ENCODE data around the gene CYP2R1. TPM values are rescaled to one million over a fixed set of nuclear protein-coding genes. Genes with fewer than 3 reads are reported as not detected.
A peak's percentile ranks its signal among the peaks of the same experiment; 100 is the strongest.

The CYP2R1 gene
- total RNA-seq, 1 experiment from 2014 or later: 18.3 TPM

GRCh38 chr11:14898906-14899305 lies 6.9 kb upstream of the CYP2R1 start:
- RAD21 ChIA-PET (ENCODE audit: low non-redundant PET in 1 of 2, low total read pairs in 2 of 2, uncharacterized antibody in 2 of 2, unreplicated experiment in 2 of 2): no interaction called here
- Histone ChIP-seq H2AFZ (ENCODE audit: low read depth, low read length, poor library complexity, severe bottlenecking) (peak overlapping the region; percentile 29), H3K79me2 (ENCODE audit: insufficient read depth, low read length) (no peaks in the 10 kb centered on the region), H3K4me1 (ENCODE audit: control insufficient read depth in 1 of 2, insufficient read depth in 2 of 2, low read length in 2 of 2) (peaks cover 0 to 6% of the 10 kb centered on the region in 2 experiments; a peak in 2 of 4 replicates), H3K27ac (ENCODE audit: low read depth, low read length) (no peak overlapping the region), H3K27me3 (ENCODE audit: insufficient read depth, low read length) (no peaks in the 10 kb centered on the region), H3K9me3 (ENCODE audit: control insufficient read depth in 1 of 2, insufficient read depth in 1 of 2, low read depth in 1 of 2, low read length in 2 of 2) (no peaks in the 10 kb centered on the region), H3K4me3 (replicated peaks in 1 of 2; ENCODE audit: low read depth in 1 of 2, low read length in 2 of 2) (no peak overlapping the region), H3K36me3 (ENCODE audit: control insufficient read depth in 1 of 2, insufficient read depth in 2 of 2, low read length in 2 of 2) (no peaks in the 10 kb centered on the region), H4K20me1 (ENCODE audit: insufficient read depth) (no peaks in the 10 kb centered on the region), H3K9me2 (ENCODE audit: insufficient read depth) (no peaks in the 10 kb centered on the region), H3K4me2 (ENCODE audit: low read length) (no peak overlapping the region), H3K9ac (ENCODE audit: low read length) (no peak overlapping the region)
- intact Hi-C loops (cut with micrococcal nuclease): loop anchor here (10.0 kb wide), 1 partner anchor 254 kb away; the partner anchor contains the start of gene PDE3B
- DNase-seq (ENCODE audit: low read depth, low spot score) (no peak), ATAC-seq (no peak)
- CTCF ChIA-PET: interaction anchor here (1.7 kb wide), 1 partner anchor 10 kb away, joined by 11 read pairs; no protein-coding TSS in a partner anchor
- no peak for TF ChIP-seq CBX3 (IDR thresholded peaks at IDR 0.05; ENCODE audit: low read depth)
- no TSS peak for BruUV-seq (replicated peaks)
- POLR2A ChIA-PET: no interaction called here

GRCh38 chr11:14898355-14898754 lies 6.3 kb upstream of the CYP2R1 start:
- no peaks in the 10 kb centered on the region for H3K9me2 ChIP-seq (ENCODE audit: insufficient read depth)
- H2AFZ ChIP-seq (ENCODE audit: low read depth, low read length, poor library complexity, severe bottlenecking): no peak overlapping the region
- H3K9me3 ChIP-seq (ENCODE audit: control insufficient read depth in 1 of 2, insufficient read depth in 1 of 2, low read depth in 1 of 2, low read length in 2 of 2): no peaks in the 10 kb centered on the region
- H3K4me3 ChIP-seq (replicated peaks in 1 of 2; ENCODE audit: low read depth in 1 of 2, low read length in 2 of 2): no peak overlapping the region
- no peak overlapping the region for H3K27ac ChIP-seq (ENCODE audit: low read depth, low read length)
- intact Hi-C loops (cut with micrococcal nuclease): loop anchor here (10.0 kb wide), 1 partner anchor 254 kb away; the partner anchor contains the start of gene PDE3B
- H3K4me2 ChIP-seq (ENCODE audit: low read length): no peak overlapping the region
- H3K9ac ChIP-seq (ENCODE audit: low read length): no peak overlapping the region
- H3K4me1 ChIP-seq (ENCODE audit: control insufficient read depth in 1 of 2, insufficient read depth in 2 of 2, low read length in 2 of 2): peaks cover 0 to 6% of the 10 kb centered on the region in 2 experiments; a peak in 2 of 4 replicates
- ChIA-PET RAD21 (ENCODE audit: low non-redundant PET in 1 of 2, low total read pairs in 2 of 2, uncharacterized antibody in 2 of 2, unreplicated experiment in 2 of 2) (no interaction called here), POLR2A (no interaction called here), CTCF (interaction anchor here (1.7 kb wide), 1 partner anchor 10 kb away, joined by 11 read pairs; no protein-coding TSS in a partner anchor)
- no peaks in the 10 kb centered on the region for H3K27me3 ChIP-seq (ENCODE audit: insufficient read depth, low read length)
- BruUV-seq (replicated peaks): no TSS peak
- no peak for ATAC-seq
- H3K36me3 ChIP-seq (ENCODE audit: control insufficient read depth in 1 of 2, insufficient read depth in 2 of 2, low read length in 2 of 2): no peaks in the 10 kb centered on the region
- no peaks in the 10 kb centered on the region for H4K20me1 ChIP-seq (ENCODE audit: insufficient read depth)
- DNase-seq (ENCODE audit: low read depth, low spot score): no peak
- no peaks in the 10 kb centered on the region for H3K79me2 ChIP-seq (ENCODE audit: insufficient read depth, low read length)
- TF ChIP-seq ELF1 (IDR thresholded peaks at IDR 0.05; ENCODE audit: borderline replicate concordance, low read depth): no peak

Measured in HCT116 (cell line).